Mesenchymal stem cell (in vitro differentiated cells and primary cell): ENCODE results near the gene PLCG2.

Source experiments
- DNase-seq: peaks from one replicate; pipeline ENCODE4 v3.0.0-alpha.2; 2013
- H2AFZ ChIP-seq: one replicate; pipeline ENCODE4 v1.6.1; 2013; ENCODE audit warnings: low read depth, mild to moderate bottlenecking, control low read depth, inconsistent platforms, low read length, moderate library complexity
- H2AK5ac ChIP-seq: 2 replicates; pipeline ENCODE4 v1.6.1; 2013; ENCODE audit warnings: low read length, moderate library complexity, mild to moderate bottlenecking, inconsistent platforms; ENCODE audit not compliant: severe bottlenecking
- H2BK120ac ChIP-seq: one replicate; pipeline ENCODE4 v1.6.1; 2013; ENCODE audit warnings: low read depth, mild to moderate bottlenecking, inconsistent platforms, low read length, moderate library complexity
- H2BK12ac ChIP-seq, 2 experiments: one replicate each; pipeline ENCODE4 v1.6.1; 2013; ENCODE audit warnings: inconsistent platforms in 2 of 2, low read length in 2 of 2, mild to moderate bottlenecking in 2 of 2, moderate library complexity in 2 of 2, control low read depth in 1 of 2
- H2BK15ac ChIP-seq: one replicate; pipeline ENCODE4 v1.6.1; 2013; ENCODE audit warnings: mild to moderate bottlenecking, low read depth, inconsistent platforms; ENCODE audit not compliant: poor library complexity, severe bottlenecking
- H2BK5ac ChIP-seq: 2 replicates; pipeline ENCODE4 v1.6.1; 2013; ENCODE audit warnings: low read depth, mild to moderate bottlenecking, low read length, control low read depth, inconsistent platforms; ENCODE audit not compliant: poor library complexity, severe bottlenecking
- H3K14ac ChIP-seq, 2 experiments: one replicate each; pipeline ENCODE4 v1.6.1; 2013; ENCODE audit warnings: inconsistent platforms in 2 of 2, low read length in 2 of 2, control low read depth in 1 of 2, mild to moderate bottlenecking in 1 of 2, moderate library complexity in 1 of 2
- H3K18ac ChIP-seq, 2 experiments: one replicate each; pipeline ENCODE4 v1.6.1; 2013; ENCODE audit warnings: inconsistent platforms in 2 of 2, low read length in 2 of 2, control low read depth in 1 of 2, low read depth in 1 of 2, mild to moderate bottlenecking in 1 of 2
- H3K23ac ChIP-seq, 2 experiments: one replicate each; pipeline ENCODE4 v1.6.1; 2013; ENCODE audit warnings: inconsistent platforms in 2 of 2, low read length in 2 of 2, mild to moderate bottlenecking in 2 of 2, moderate library complexity in 2 of 2, control low read depth in 1 of 2
- H3K27ac ChIP-seq: 2 replicates; pipeline ENCODE4 v1.5.1; 2013; ENCODE audit warnings: mild to moderate bottlenecking, moderate library complexity, low read length, control low read depth, inconsistent platforms; ENCODE audit not compliant: poor library complexity, severe bottlenecking
- H3K27me3 ChIP-seq, 2 experiments: 2 replicates each; pipeline versions ENCODE4 v1.6.1 to v1.7.0; 2013; ENCODE audit warnings: low read length in 2 of 2, mild to moderate bottlenecking in 2 of 2, moderate library complexity in 2 of 2, control low read depth in 1 of 2, inconsistent platforms in 1 of 2; ENCODE audit not compliant: control insufficient read depth in 1 of 2, insufficient read depth in 1 of 2
- H3K36me3 ChIP-seq, 2 experiments: 2 replicates each; pipeline versions ENCODE4 v1.6.1 to v1.7.0; 2013; ENCODE audit warnings: low read length in 2 of 2, control low read depth in 1 of 2, inconsistent platforms in 1 of 2, low read depth in 1 of 2, mild to moderate bottlenecking in 1 of 2; ENCODE audit not compliant: insufficient read depth in 2 of 2, control insufficient read depth in 1 of 2
- H3K4ac ChIP-seq, 2 experiments: one replicate each; pipeline ENCODE4 v1.6.1; 2013; ENCODE audit warnings: inconsistent platforms in 2 of 2, low read length in 2 of 2, mild to moderate bottlenecking in 2 of 2, moderate library complexity in 2 of 2, control low read depth in 1 of 2, low read depth in 1 of 2
- H3K4me1 ChIP-seq: 2 replicates; pipeline ENCODE4 v1.6.1; 2013; ENCODE audit warnings: low read depth, low read length, control low read depth; ENCODE audit not compliant: control insufficient read depth, insufficient read depth
- H3K4me2 ChIP-seq: 2 replicates; pipeline ENCODE4 v1.6.1; 2013; ENCODE audit warnings: low read length, mild to moderate bottlenecking, inconsistent platforms; ENCODE audit not compliant: poor library complexity, severe bottlenecking
- H3K4me3 ChIP-seq, 2 experiments: 2 replicates each; pipeline versions ENCODE4 v1.5.1 to v1.7.0; 2013; ENCODE audit warnings: low read length in 2 of 2, mild to moderate bottlenecking in 2 of 2, control low read depth in 1 of 2, low read depth in 1 of 2; ENCODE audit not compliant: insufficient read depth in 1 of 2
- H3K79me1 ChIP-seq: replicated peaks from 2 replicates; pipeline ENCODE4 v1.6.1; 2013; ENCODE audit warnings: mild to moderate bottlenecking, control low read depth, low read length, inconsistent platforms; ENCODE audit not compliant: poor library complexity, severe bottlenecking
- H3K9ac ChIP-seq: 2 replicates; pipeline ENCODE4 v1.7.0; 2013; ENCODE audit warnings: mild to moderate bottlenecking, low read length, moderate library complexity
- H3K9me3 ChIP-seq: 2 replicates; pipeline ENCODE4 v1.7.0; 2013; ENCODE audit warnings: mild to moderate bottlenecking, low read length; ENCODE audit not compliant: control insufficient read depth
- H4K8ac ChIP-seq: one replicate; pipeline ENCODE4 v1.6.1; 2013; ENCODE audit warnings: inconsistent platforms, mild to moderate bottlenecking, low read length, moderate library complexity
- H4K91ac ChIP-seq: one replicate; pipeline ENCODE4 v1.6.1; 2013; ENCODE audit warnings: mild to moderate bottlenecking, low read length, inconsistent platforms
- WGBS: methylation state at CpG from one replicate; pipeline ENCODE4 v1.1.7; 2013; ENCODE audit warnings: mixed read lengths; 5-methylcytosine and 5-hydroxymethylcytosine counted together

PLCG2 gene

DNA sequence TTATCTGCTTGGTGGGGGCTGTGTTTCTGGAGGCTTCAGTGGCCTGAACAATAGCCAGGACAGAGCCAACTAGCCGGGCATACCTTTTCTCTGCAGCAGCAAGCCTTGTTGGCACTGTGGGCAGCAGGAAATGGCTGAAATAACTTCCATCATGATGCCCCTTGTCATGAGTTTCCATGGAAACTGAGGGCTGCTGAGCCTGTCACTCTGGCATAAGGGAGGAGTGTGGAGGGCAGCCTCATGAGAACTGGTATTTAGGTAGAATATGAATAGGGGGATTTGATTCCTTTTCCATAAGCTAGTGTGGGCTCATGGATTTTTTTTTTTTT is 39.4 kb downstream of the PLCG2 start:
- Histone ChIP-seq H3K36me3 (no peaks in the 10 kb centered on the region), H3K23ac (no peak overlapping the region), H2AK5ac (no peak overlapping the region), H3K79me1 (no peaks in the 10 kb centered on the region), H3K4me2 (no peak overlapping the region), H3K9me3 (no peaks in the 10 kb centered on the region), H3K4me1 (peaks cover 21% of the 10 kb centered on the region), H2BK120ac (no peak overlapping the region), H2BK5ac (no peak overlapping the region), H2BK12ac (no peak overlapping the region), H4K8ac (no peak overlapping the region), H3K4me3 (no peak overlapping the region), H4K91ac (no peak overlapping the region), H3K9ac (no peak overlapping the region), H3K27me3 (peaks cover 9 to 10% of the 10 kb centered on the region in 2 experiments), H2BK15ac (no peak overlapping the region), H3K18ac (no peak overlapping the region), H3K27ac (no peak overlapping the region), H3K14ac (no peak overlapping the region), H3K4ac (no peak overlapping the region), H2AFZ (no peak overlapping the region)
- DNase-seq: no peak
- WGBS: 52% methylated on average over 1 of the region's 1 CpG

DNA sequence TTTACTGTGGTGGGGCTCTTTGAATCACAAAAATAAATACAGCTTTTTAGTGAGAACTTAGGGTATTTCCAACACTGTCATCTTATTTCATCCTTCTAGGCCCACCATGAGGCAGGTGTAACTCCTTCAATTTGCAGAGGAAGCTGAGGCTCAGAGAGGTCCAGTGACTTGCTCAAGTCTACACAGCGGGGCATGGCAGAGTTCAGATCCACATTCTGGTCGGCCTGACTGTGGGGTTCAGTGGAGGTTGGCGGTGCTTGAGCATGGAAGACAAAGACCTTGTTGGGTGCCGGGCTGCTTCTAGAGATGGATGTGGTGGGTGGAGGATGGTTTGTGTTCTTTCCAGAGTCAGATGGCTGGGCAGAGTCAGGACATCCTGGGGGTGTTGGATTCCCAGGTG is 39.8 kb downstream of the PLCG2 start:
- Histone ChIP-seq H3K14ac (no peak overlapping the region), H3K18ac (no peak overlapping the region), H2AK5ac (no peak overlapping the region), H3K4me1 (peaks cover 21% of the 10 kb centered on the region), H3K23ac (no peak overlapping the region), H3K4ac (no peak overlapping the region), H2BK5ac (no peak overlapping the region), H2AFZ (no peak overlapping the region), H3K79me1 (no peaks in the 10 kb centered on the region), H3K9ac (no peak overlapping the region), H3K36me3 (no peaks in the 10 kb centered on the region), H3K27ac (no peak overlapping the region), H3K4me3 (no peak overlapping the region), H4K8ac (no peak overlapping the region), H3K4me2 (no peak overlapping the region), H3K9me3 (no peaks in the 10 kb centered on the region), H2BK12ac (no peak overlapping the region), H2BK120ac (no peak overlapping the region), H3K27me3 (peaks cover 5 to 10% of the 10 kb centered on the region in 2 experiments), H4K91ac (no peak overlapping the region), H2BK15ac (no peak overlapping the region)
- no peak for DNase-seq
- 90% methylated on average over 4 of the region's 4 CpGs for WGBS

DNA sequence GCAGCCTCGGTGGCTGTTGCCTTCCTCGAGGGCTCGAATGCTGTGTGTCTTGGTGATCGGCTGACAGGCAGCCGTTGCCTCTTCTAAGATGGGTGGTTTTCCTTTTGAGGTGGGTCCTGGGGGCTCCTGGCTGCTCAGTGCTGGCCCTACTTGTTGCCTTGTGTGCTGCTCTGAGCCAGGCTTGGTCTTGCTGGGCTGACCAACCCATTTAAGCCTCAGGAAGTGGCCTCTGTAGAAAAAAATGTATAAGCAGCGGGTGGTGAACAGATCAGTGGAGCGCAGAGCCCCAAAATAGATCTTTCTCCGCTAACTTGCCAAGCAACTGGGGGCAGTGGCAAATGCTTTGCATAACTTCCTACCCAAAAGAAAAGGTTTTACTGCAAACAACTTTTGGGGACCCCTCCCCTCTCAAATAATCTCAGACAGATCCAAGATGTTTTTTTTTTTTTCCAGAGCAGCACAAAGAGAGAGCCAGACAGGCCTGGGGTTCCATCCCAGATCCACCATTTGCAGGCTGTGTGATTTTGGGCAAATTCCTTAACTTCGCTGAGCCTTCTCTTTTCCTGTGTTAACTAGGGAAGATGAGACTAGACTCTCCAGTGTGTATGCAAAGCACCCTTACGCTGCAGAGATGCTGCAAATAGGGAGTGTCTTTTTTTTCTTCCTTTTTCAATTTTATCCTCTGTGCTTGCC is 42.5 kb downstream of the PLCG2 start:
- no peak overlapping the region for H2AFZ ChIP-seq
- H2BK120ac ChIP-seq: no peak overlapping the region
- H3K4me1 ChIP-seq: peaks cover 21% of the 10 kb centered on the region
- H3K4me3 ChIP-seq: no peak overlapping the region
- no peak overlapping the region for H3K23ac ChIP-seq
- DNase-seq: no peak
- no peak overlapping the region for H2BK12ac ChIP-seq
- H4K91ac ChIP-seq: no peak overlapping the region
- no peak overlapping the region for H4K8ac ChIP-seq
- H3K9me3 ChIP-seq: no peaks in the 10 kb centered on the region
- no peak overlapping the region for H3K9ac ChIP-seq
- H3K14ac ChIP-seq: no peak overlapping the region
- H3K79me1 ChIP-seq: no peaks in the 10 kb centered on the region
- peak overlapping the region; percentile 96 for H3K27ac ChIP-seq
- no peaks in the 10 kb centered on the region for H3K36me3 ChIP-seq
- 86% methylated on average over 9 of the region's 10 CpGs for WGBS
- H2BK5ac ChIP-seq: peak overlapping the region; percentile 61
- no peak overlapping the region for H3K4ac ChIP-seq
- H2BK15ac ChIP-seq: no peak overlapping the region
- H3K27me3 ChIP-seq: peaks cover 5 to 13% of the 10 kb centered on the region in 2 experiments
- H3K18ac ChIP-seq: no peak overlapping the region
- H3K4me2 ChIP-seq: peak overlapping the region; percentile 34
- H2AK5ac ChIP-seq: peak overlapping the region; percentile 91

DNA sequence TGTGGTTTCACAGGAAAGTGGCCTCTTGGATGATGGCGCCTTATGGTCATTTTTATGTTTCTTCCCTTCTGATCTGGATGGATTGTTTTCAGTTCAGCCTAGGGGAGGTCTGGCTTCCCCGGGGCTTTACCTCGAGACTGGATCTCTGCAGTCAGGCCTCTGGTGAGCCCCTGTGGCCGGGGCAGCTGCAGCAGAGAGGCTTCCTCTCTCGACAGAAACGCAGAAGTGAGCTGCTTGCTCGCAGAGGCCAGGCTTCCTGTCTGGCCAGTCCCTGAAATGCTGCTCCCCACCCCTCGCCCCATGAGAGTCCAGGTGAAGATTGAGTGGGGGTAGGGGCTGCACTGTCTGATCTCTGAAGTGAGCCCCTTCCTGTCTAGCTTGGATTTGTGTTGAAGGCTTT is 44.0 kb downstream of the PLCG2 start:
- H4K8ac ChIP-seq: no peak overlapping the region
- H3K4me1 ChIP-seq: peaks cover 21% of the 10 kb centered on the region
- no peak overlapping the region for H2AFZ ChIP-seq
- no peak overlapping the region for H3K4me3 ChIP-seq
- no peak overlapping the region for H2BK120ac ChIP-seq
- no peaks in the 10 kb centered on the region for H3K79me1 ChIP-seq
- no peak overlapping the region for H3K9ac ChIP-seq
- H3K18ac ChIP-seq: no peak overlapping the region
- H3K36me3 ChIP-seq: no peaks in the 10 kb centered on the region
- H3K14ac ChIP-seq: no peak overlapping the region
- H3K4me2 ChIP-seq: no peak overlapping the region
- H2BK15ac ChIP-seq: no peak overlapping the region
- H2AK5ac ChIP-seq: no peak overlapping the region
- peak overlapping the region; percentile 34 for H2BK5ac ChIP-seq
- DNase-seq: peak; percentile 1
- no peak overlapping the region for H3K4ac ChIP-seq
- H2BK12ac ChIP-seq: no peak overlapping the region
- peaks cover 5 to 11% of the 10 kb centered on the region in 2 experiments for H3K27me3 ChIP-seq
- H3K27ac ChIP-seq: peak overlapping the region; percentile 63
- no peaks in the 10 kb centered on the region for H3K9me3 ChIP-seq
- WGBS: 16% methylated on average over 8 of the region's 8 CpGs
- no peak overlapping the region for H3K23ac ChIP-seq
- H4K91ac ChIP-seq: no peak overlapping the region
